Left kidney (tissue), 2 donors: ENCODE data around the gene WBP1. TPM values are rescaled to one million over a fixed set of nuclear protein-coding genes. Genes with fewer than 3 reads are reported as not detected.
A peak's percentile ranks its signal among the peaks of the same experiment; 100 is the strongest.

Experiments used
- DNase-seq: peaks from one replicate; pipeline ENCODE4 v3.0.0-alpha.2; 2013
- polyA plus RNA-seq: library from polyadenylated mRNA; unstranded; fragments of 120-200 nt; gene quantifications from one replicate; pipeline ENCODE4 v1.2.1, GENCODE V29; 2013; ENCODE audit not compliant: insufficient read length

WBP1 gene
- polyA plus RNA-seq, 1 donor, result 94.7 TPM

DNA sequence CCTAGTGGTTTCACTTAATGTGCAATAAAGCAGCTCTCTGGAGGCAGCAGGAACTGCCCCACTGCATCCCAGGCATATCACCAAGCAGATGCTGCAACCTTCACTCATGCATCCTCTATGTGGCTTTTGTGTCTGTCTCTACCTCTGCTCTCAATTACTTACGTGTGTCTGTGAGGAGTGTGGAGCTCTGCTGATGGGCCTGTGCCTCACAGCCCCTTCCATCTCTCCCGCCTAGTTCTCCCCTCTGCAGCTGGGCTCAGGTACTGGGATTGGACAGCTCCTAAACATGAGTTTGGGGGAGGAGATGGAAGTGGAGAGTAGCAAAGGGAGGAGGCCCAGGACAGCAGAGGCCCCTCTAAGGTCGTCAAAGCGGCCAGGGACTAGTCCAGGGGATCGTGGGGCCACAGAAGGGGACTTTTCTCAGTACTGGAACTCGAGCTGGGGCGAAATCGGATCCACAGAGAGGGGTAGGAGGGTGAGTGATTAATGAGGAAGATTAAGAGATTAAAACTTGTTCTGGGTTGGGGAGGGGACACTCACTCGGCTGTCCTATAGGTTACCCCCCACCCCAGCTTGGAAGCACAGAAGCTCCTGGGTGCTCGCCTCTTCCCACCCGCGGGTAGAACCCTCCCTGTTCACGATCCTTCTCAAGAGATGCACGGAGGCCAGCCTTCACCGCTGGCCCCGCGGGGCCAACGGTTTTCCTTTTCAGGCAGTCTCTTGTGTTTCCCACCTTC lies 43.3 kb downstream of the WBP1 start:
- no peak for DNase-seq

GRCh38 chr2:74502147-74502719 lies 44.0 kb downstream of the WBP1 start:
- DNase-seq, result no peak

- no peak for DNase-seq
Observed at GRCh38 chr2:74502720-74503505, 44.7 kb downstream of the WBP1 start.

- DNase-seq, result no peak
Observed at GRCh38 chr2:74503506-74504475, 45.6 kb downstream of the WBP1 start.

DNA sequence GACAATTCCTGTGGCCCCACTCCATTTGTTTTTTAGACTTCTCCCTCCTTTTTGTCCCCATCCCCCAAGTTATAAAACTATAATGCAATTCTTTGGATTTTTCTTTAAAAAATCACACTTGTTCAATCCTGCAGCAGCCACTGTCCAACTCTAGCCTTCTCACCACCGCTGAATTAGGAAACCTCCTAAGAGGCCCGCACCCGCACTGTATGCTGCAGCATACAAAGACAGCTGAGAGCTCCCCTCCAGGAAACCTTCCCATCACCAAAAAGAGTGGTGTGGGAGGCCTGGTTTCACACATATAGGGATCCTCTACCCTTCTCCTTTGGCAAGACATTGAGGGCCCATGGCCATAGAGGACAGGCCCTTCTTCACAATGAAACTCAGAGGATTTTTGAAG lies 46.4 kb downstream of the WBP1 start:
- DNase-seq, result no peak

- no peak for DNase-seq
Observed at GRCh38 chr2:74505448-74506246, 47.4 kb downstream of the WBP1 start.

GRCh38 chr2:74507145-74507925 lies 49.1 kb downstream of the WBP1 start, which contains the start of gene PCGF1:
PCGF1 (minus strand) TSS chr2:74507695; CDS start chr2:74507668, 27 bp downstream.
- peak; percentile 99 for DNase-seq

GRCh38 chr2:74507926-74508520 lies 49.8 kb downstream of the WBP1 start:
- DNase-seq, result no peak

DNA sequence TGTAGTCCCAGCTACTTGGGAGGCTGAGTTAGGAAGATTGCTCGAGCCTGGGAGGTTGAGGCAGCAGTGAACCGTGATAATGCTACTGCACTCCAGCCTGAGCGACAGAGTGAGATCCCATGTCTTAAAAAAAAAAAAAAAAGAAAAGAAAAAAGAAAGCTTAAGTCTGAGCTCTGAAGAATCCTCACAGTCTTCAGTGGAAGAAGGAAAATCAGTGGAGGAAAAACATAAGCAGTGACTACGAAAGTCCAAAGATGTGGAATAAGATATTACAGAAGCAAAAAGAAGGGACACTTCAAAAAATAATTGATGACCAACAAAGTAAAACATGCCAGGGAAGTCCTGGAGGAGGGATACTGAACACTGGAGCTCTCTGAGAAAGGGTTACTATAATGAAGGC lies 52.0 kb downstream of the WBP1 start:
- no peak for DNase-seq

Other genes with a start within 250 kb of the WBP1 start
- gene SLC4A5, start 115.0 kb upstream of the WBP1 start, polyA plus RNA-seq, result 3.7 TPM
- 142 TPM for gene DCTN1, start 78.1 kb upstream of the WBP1 start, polyA plus RNA-seq
- gene C2orf81, start 36.8 kb upstream of the WBP1 start, polyA plus RNA-seq, result 5.5 TPM
- gene WDR54, start 36.7 kb upstream of the WBP1 start, polyA plus RNA-seq, result 38.8 TPM
- gene RTKN, start 16.5 kb upstream of the WBP1 start, polyA plus RNA-seq, result 70.4 TPM
- gene INO80B, start 3.4 kb upstream of the WBP1 start, polyA plus RNA-seq, result 26.9 TPM
- 57.0 TPM for gene MOGS, start 6.9 kb downstream of the WBP1 start, polyA plus RNA-seq
- 37.7 TPM for gene MRPL53, start 14.2 kb downstream of the WBP1 start, polyA plus RNA-seq
- 15.8 TPM for gene CCDC142, start 24.6 kb downstream of the WBP1 start, polyA plus RNA-seq
- 31.5 TPM for gene TTC31, start 24.6 kb downstream of the WBP1 start, polyA plus RNA-seq
- gene LBX2, start 41.2 kb downstream of the WBP1 start, polyA plus RNA-seq, result 3.1 TPM
- gene PCGF1, start 49.3 kb downstream of the WBP1 start, polyA plus RNA-seq, result 29.5 TPM
- gene TLX2, start 56.0 kb downstream of the WBP1 start, polyA plus RNA-seq, result 0.07 TPM
- gene DQX1, start 67.8 kb downstream of the WBP1 start, polyA plus RNA-seq, result 0.40 TPM
- gene AUP1, start 71.3 kb downstream of the WBP1 start, polyA plus RNA-seq, result 96.8 TPM
- 29.8 TPM for gene HTRA2, start 71.5 kb downstream of the WBP1 start, polyA plus RNA-seq
- 10.8 TPM for gene LOXL3, start 95.5 kb downstream of the WBP1 start, polyA plus RNA-seq
- 7.4 TPM for gene DOK1, start 96.3 kb downstream of the WBP1 start, polyA plus RNA-seq
- 1.0 TPM for gene M1AP, start 189.9 kb downstream of the WBP1 start, polyA plus RNA-seq
- 6.3 TPM for gene SEMA4F, start 195.8 kb downstream of the WBP1 start, polyA plus RNA-seq